ENCODE measurements around the gene B4GALT6. TPM values are rescaled to one million over a fixed set of nuclear protein-coding genes. Genes with fewer than 3 reads are reported as not detected.

B4GALT6 gene
- total RNA-seq, 4 donors from 2014 or later = 0.40 to 3.0 (median 1.6) TPM

DNA sequence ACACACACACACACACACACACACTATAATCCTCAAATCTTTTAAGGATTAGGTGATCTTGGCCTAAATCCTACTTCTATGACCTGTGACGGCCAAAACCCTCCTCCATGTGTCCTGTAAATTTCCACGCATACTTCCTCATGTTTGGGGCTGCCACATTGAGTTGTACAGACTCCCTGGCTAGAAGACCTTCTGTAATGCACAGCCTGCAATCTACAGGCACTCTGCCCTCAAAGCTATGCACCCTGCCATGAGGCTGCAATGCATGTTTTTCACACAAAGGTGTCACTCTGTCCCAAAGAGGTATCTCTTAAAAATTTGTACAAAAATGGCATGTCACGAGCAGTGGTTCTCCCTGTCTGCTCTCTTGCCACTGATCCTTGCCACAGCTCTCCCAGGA, 26.4 kb upstream of the B4GALT6 start:
- in situ Hi-C loops (cut with MboI; ENCODE audit: low pct_ligation_motif_present in 1 of 4, low pct_unique_long_range_greater_than_20kb in 1 of 4, low sequenced_read_pairs in 3 of 4) (loop anchor here in 3 of 4 donors (10.0 to 25.0 kb wide), 3 partner anchors 149 to 426 kb away; no protein-coding TSS in a partner anchor), intact Hi-C loops (cut with DNase I; ENCODE audit: low total_unique reads) (no loop called here)
- WGBS, 2 donors (ENCODE audit: low coverage in 1 of 2) = 57 to 76% methylated on average over 2 to 3 of the region's 3 CpGs
- TF ChIP-seq, protein P1, sequence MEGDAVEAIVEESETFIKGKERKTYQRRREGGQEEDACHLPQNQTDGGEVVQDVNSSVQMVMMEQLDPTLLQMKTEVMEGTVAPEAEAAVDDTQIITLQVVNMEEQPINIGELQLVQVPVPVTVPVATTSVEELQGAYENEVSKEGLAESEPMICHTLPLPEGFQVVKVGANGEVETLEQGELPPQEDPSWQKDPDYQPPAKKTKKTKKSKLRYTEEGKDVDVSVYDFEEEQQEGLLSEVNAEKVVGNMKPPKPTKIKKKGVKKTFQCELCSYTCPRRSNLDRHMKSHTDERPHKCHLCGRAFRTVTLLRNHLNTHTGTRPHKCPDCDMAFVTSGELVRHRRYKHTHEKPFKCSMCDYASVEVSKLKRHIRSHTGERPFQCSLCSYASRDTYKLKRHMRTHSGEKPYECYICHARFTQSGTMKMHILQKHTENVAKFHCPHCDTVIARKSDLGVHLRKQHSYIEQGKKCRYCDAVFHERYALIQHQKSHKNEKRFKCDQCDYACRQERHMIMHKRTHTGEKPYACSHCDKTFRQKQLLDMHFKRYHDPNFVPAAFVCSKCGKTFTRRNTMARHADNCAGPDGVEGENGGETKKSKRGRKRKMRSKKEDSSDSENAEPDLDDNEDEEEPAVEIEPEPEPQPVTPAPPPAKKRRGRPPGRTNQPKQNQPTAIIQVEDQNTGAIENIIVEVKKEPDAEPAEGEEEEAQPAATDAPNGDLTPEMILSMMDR (IDR thresholded peaks at IDR 0.05) = no peak
- TF ChIP-seq POLR2A (IDR thresholded peaks at IDR 0.05) (no peak), EP300 (IDR thresholded peaks at IDR 0.05; ENCODE audit: low read depth) (no peak), POLR2AphosphoS5 (IDR thresholded peaks at IDR 0.05) (no peak)
- Histone ChIP-seq H3K27me3 (no peaks in the 10 kb centered on the region), H3K27ac (no peak overlapping the region), H3K4me3 (no peak overlapping the region), H3K9me3 (no peaks in the 10 kb centered on the region), H3K4me1 (no peaks in the 10 kb centered on the region), H3K36me3 (no peaks in the 10 kb centered on the region)
- DNase-seq = no peak

DNA sequence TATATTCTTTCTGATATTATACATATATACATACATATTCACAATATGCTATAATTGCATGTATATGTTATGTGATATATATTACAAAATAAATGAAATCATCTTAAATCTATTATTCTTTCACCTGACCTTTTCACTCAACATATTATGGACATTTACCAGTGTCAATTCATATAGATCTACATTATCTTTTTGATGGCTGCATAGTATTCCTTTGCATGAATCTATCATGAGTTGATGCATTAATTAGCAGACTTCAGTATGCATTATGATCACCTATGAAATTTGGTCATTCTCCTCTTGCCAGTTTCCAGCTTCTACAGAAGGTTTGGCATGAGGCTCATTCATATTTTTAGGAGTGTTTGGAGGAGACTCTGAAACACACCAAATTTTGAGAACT, 23.4 kb upstream of the B4GALT6 start:
- no peak overlapping the region for H3K4me3 ChIP-seq
- TF ChIP-seq EP300 (IDR thresholded peaks at IDR 0.05; ENCODE audit: low read depth) (no peak), POLR2AphosphoS5 (IDR thresholded peaks at IDR 0.05) (no peak), POLR2A (IDR thresholded peaks at IDR 0.05) (no peak)
- TF ChIP-seq, protein P1 (IDR thresholded peaks at IDR 0.05) = no peak
- no peaks in the 10 kb centered on the region for H3K36me3 ChIP-seq
- H3K27me3 ChIP-seq = no peaks in the 10 kb centered on the region
- intact Hi-C loops (cut with DNase I; ENCODE audit: low total_unique reads) (loop anchor here (2.0 kb wide), 1 partner anchor 75 kb away; no protein-coding TSS in a partner anchor), in situ Hi-C loops (cut with MboI; ENCODE audit: low pct_ligation_motif_present in 1 of 4, low pct_unique_long_range_greater_than_20kb in 1 of 4, low sequenced_read_pairs in 3 of 4) (loop anchor here in 3 of 4 donors (25.0 kb wide), 2 partner anchors 146 to 429 kb away; no protein-coding TSS in a partner anchor)
- H3K27ac ChIP-seq = no peak overlapping the region
- H3K9me3 ChIP-seq = no peaks in the 10 kb centered on the region
- DNase-seq = no peak
- H3K4me1 ChIP-seq = no peaks in the 10 kb centered on the region

DNA sequence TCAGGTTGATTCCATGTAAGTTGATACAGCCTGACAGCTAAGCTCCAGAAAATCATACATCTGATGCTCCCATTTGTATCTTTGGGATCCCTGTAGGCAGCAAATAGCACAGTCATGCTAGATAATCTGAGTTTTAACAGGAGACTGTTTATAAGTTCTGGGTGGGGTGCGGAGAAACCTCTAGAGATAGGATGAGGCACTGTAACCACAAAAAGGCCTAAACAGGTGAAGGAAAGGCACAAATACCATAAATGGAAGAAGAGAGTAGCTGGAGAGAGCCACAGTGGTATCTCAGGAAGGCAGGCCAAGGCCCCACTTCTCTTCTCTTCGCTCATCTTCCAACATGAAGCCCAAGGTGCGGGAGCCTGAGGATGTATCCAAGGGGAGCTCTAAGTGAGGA, 18.1 kb upstream of the B4GALT6 start:
- Histone ChIP-seq H3K36me3 (no peaks in the 10 kb centered on the region), H3K9me3 (no peaks in the 10 kb centered on the region), H3K4me1 (no peaks in the 10 kb centered on the region), H3K4me3 (no peak overlapping the region), H3K27me3 (no peaks in the 10 kb centered on the region), H3K27ac (no peak overlapping the region)
- intact Hi-C loops (cut with DNase I; ENCODE audit: low total_unique reads) = no loop called here
- no peak for DNase-seq
- in situ Hi-C loops (cut with MboI; ENCODE audit: low pct_ligation_motif_present in 1 of 4, low pct_unique_long_range_greater_than_20kb in 1 of 4, low sequenced_read_pairs in 3 of 4) = loop anchor here in 3 of 4 donors (25.0 kb wide), 2 partner anchors 140 to 435 kb away; no protein-coding TSS in a partner anchor
- WGBS, 2 donors (ENCODE audit: low coverage in 1 of 2) = 97 to 100% methylated on average over 1 to 3 of the region's 3 CpGs
- TF ChIP-seq EP300 (IDR thresholded peaks at IDR 0.05; ENCODE audit: low read depth) = no peak

DNA sequence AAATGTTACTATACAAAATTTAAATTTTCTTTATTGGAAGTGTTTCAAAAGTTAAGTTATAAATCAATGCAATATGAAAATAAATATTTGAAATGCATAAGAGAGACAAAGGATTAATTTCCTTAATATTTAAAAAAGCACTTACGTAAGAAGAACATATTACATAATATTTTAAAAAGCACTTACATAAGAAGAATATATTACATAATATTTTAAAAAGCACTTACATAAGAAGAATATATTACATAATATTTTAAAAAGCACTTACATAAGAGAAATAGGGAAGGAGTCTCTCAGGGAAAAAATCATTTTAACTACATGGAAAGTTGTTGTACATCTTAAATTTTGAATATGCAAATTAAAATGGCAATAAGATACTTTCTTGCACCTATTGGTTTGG, 17.4 kb upstream of the B4GALT6 start:
- Histone ChIP-seq H3K36me3 (no peaks in the 10 kb centered on the region), H3K27me3 (no peaks in the 10 kb centered on the region), H3K27ac (no peak overlapping the region), H3K4me3 (no peak overlapping the region), H3K9me3 (no peaks in the 10 kb centered on the region), H3K4me1 (no peaks in the 10 kb centered on the region)
- in situ Hi-C loops (cut with MboI; ENCODE audit: low pct_ligation_motif_present in 1 of 4, low pct_unique_long_range_greater_than_20kb in 1 of 4, low sequenced_read_pairs in 3 of 4) (loop anchor here in 3 of 4 donors (25.0 kb wide), 2 partner anchors 139 to 436 kb away; no protein-coding TSS in a partner anchor), intact Hi-C loops (cut with DNase I; ENCODE audit: low total_unique reads) (no loop called here)
- TF ChIP-seq POLR2A (IDR thresholded peaks at IDR 0.05) (no peak), EP300 (IDR thresholded peaks at IDR 0.05; ENCODE audit: low read depth) (no peak), POLR2AphosphoS5 (IDR thresholded peaks at IDR 0.05) (no peak)
- TF ChIP-seq, protein P1 (IDR thresholded peaks at IDR 0.05) = no peak
- DNase-seq = no peak
- 83% methylated on average over 1 of the region's 1 CpG; no CpG with 5 or more reads in 1 of the 2 donors for WGBS, 2 donors (ENCODE audit: low coverage in 1 of 2)

DNA sequence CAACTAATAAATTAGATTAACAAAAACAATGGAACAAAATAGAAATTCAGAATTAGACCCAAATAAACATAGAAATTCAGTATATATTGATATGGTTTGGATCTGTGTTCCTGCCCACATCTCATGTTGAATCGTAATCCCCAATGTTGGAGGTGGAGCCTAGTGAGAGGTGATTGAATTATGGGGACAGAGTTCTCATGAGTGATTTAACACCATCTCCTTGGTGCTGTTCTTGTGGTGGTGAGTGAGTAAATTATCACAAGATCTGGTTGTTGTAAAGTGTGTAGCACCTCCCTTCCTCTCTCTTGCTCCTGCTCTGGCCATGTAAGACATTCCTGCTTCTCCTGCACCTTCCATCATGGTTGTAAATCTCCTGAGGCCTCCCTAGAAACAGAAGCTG, 16.6 kb upstream of the B4GALT6 start:
- in situ Hi-C loops (cut with MboI; ENCODE audit: low pct_ligation_motif_present in 1 of 4, low pct_unique_long_range_greater_than_20kb in 1 of 4, low sequenced_read_pairs in 3 of 4) = loop anchor here in 3 of 4 donors (25.0 kb wide), 2 partner anchors 139 to 436 kb away; no protein-coding TSS in a partner anchor
- H3K4me3 ChIP-seq = no peak overlapping the region
- 50 to 89% methylated on average over 1 of the region's 1 CpG for WGBS, 2 donors (ENCODE audit: low coverage in 1 of 2)
- no peaks in the 10 kb centered on the region for H3K27me3 ChIP-seq
- H3K9me3 ChIP-seq = no peaks in the 10 kb centered on the region
- H3K36me3 ChIP-seq = no peaks in the 10 kb centered on the region
- DNase-seq = no peak
- intact Hi-C loops (cut with DNase I; ENCODE audit: low total_unique reads) = no loop called here
- no peak overlapping the region for H3K27ac ChIP-seq
- no peak for TF ChIP-seq EP300 (IDR thresholded peaks at IDR 0.05; ENCODE audit: low read depth)
- TF ChIP-seq, protein P1 (IDR thresholded peaks at IDR 0.05) = no peak
- no peak for TF ChIP-seq POLR2A (IDR thresholded peaks at IDR 0.05)
- no peak for TF ChIP-seq POLR2AphosphoS5 (IDR thresholded peaks at IDR 0.05)
- H3K4me1 ChIP-seq = no peaks in the 10 kb centered on the region

Measured in transverse colon (tissue), 4 donors.